Fibroblast of skin of left quadriceps (primary cell): Measurements from ENCODE around the gene COL6A1.

ENCODE experiments used
- DNase-seq, 2 experiments: peaks; one replicate each; pipeline ENCODE4 v3.0.0-alpha.2; 2013; ENCODE audit warnings: low read depth in 2 of 2

COL6A1 gene

DNA sequence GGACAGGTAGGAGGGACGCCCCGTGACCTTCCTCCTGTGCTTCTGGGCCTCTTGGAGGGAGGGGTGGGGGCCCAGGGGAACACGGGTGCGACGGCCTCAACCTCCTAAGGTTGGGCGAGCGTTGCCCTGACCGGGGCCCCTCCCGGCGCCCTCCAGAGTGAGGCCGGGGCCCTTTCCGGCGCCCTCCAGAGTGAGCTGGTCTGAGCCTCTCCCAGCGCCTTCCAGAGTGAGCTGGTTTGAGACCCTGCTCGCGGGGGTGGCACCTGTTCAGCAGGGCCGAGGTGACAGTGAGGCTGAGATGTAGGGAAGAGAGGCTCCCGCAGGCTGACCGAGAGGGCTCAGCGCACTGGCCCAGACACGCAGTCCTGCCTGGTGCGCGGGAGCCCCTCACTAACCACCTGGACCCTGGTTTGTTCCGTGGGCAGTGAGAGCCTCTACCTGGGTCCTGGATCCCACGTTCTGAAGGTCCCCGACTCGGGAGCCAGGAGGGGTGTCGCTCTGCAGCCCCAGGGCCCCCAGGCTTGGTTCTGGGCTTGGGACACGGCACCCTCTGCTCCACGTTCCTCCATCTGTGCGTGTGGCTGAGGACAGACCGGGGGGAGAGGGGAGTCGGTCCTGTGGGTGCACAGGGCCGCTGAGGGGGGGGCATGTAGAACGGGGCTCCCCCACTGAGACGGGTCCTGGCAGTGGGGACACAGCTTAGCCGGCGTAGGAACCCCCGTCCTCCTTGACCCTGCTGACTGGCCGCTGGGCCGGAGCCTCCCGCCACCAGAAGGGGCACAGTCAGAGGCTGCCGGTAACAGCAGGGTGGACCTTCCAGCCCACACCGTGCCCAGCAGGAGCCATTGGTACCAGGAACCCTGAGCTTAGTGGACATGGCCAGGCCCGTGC, 1.4 kb downstream of the COL6A1 start:
- DNase-seq, result no peak

DNA sequence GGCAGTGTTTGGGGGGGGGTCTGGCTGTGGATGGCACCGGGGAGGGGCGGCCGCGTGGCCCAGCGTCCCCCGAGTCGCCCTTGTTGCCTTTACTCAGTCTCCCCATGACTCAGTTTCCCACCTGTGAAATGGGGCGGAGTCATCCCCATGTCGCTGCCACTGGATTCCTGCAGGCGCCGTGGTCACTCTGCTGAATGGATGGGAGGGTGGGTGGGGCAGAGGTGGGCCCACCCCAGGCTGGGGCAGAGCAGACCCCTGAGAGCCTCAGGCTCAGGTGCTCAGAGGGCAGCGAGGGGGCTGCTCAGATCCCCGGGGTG, 2.0 kb downstream of the COL6A1 start:
- no peak for DNase-seq

DNA sequence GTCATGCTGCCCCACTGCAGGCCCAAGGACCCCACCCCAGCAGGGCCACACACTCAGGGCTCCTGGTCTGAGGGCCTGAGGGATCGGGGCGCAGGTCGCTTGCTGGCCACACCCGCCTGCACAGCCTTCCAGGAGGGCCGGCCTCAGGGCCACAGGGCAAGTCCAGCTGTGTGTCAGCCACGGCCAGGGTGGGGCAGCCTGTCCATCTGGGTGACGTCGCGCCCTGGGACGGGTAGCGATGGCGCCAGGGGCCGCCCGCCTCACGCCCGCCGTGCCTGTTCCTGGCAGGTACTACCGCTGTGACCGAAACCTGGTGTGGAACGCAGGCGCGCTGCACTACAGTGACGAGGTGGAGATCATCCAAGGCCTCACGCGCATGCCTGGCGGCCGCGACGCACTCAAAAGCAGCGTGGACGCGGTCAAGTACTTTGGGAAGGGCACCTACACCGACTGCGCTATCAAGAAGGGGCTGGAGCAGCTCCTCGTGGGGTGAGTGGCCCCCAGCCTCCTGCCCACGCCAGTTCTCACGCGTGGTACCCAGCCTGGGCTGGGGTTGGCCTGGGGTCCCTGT, 2.5 kb downstream of the COL6A1 start:
- no peak for DNase-seq

DNA sequence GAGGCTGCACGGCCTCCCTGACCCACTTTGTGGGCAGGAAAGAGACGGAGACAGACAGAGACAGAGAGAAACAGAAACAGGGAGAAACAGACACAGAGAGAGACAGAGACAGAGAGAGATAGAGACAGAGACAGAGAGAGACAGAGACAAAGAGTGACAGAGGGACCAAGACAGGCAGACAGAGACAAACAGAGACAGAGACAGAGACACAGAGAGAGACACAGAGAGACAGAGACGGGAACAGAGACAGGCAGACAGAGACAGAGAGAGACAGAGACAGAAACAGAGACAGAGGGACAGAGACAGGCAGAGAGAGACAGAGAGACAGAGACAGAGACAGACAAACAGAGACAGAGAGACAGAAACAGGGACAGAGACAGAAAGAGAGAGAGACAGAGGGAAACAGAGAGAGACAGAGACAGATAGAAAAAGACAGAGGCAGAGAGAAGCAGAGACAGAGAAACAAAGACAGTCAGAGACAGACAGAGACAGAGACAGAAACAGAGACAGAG, 3.1 kb downstream of the COL6A1 start:
- DNase-seq, result no peak

DNA sequence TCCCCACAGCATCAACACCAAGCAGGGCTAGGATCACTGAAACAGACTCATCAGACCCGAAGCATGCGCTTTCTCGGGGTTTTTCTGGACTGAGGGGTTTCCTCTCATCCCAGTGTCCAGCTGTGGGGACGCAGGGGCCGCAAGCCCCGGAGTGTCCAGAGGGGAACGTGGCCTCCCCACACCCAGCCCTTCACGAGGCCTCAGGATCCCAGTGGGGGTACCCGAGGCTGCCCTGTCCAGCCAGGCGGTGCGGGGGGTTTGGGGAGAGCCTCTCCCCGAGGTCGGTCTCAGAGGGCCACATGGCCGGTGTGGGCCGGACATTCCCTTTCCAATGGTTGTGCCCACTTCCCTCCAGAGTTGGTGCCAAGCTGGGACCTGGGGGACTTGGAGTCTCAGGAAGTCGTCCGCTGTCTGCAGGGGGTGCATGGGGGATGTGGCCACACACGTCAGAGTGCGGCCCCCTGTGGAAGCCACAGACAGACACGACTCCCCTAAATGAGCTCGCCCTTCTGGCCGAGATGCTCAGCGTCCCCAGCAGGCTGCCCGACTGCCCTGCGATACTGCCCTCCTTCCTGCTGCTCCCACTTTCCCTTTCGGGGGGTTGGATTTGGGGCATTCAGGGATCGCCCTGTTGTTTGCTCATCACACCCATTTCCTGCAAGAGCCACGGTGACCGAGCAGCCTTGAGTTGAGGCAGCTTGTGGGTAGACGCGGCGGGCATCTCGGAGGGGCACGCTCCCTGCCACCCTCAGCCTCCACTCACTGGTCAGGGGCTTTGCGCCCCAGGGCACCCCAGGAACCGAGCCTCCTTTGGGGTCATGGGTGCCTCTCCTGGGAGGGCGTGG, 4.1 kb downstream of the COL6A1 start:
- DNase-seq, result no peak

DNA sequence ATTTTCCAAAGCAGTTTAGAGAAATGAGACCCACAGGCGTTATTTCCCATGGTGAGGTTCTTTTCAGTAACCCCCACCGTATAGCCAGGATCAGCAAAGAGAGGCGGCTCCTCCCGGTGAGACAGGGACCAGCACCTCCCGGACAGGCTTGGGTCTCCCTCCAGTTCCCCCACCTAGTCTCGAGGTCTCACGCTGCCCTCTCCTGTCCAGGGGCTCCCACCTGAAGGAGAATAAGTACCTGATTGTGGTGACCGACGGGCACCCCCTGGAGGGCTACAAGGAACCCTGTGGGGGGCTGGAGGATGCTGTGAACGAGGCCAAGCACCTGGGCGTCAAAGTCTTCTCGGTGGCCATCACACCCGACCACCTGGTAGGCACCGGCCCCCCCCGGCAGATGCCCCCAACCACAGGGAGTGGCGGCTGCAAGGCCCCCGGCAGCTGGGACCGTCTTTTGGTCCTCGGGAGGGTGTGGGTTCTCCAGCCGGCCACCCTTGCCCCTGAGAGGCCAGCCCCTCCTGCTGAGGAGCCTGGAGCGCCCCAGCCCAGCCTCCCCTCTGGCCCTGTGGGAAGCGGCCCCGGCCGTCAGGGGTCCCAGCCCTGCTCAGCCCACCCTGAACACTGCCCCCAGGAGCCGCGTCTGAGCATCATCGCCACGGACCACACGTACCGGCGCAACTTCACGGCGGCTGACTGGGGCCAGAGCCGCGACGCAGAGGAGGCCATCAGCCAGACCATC, 4.9 kb downstream of the COL6A1 start:
- DNase-seq, result no peak

DNA sequence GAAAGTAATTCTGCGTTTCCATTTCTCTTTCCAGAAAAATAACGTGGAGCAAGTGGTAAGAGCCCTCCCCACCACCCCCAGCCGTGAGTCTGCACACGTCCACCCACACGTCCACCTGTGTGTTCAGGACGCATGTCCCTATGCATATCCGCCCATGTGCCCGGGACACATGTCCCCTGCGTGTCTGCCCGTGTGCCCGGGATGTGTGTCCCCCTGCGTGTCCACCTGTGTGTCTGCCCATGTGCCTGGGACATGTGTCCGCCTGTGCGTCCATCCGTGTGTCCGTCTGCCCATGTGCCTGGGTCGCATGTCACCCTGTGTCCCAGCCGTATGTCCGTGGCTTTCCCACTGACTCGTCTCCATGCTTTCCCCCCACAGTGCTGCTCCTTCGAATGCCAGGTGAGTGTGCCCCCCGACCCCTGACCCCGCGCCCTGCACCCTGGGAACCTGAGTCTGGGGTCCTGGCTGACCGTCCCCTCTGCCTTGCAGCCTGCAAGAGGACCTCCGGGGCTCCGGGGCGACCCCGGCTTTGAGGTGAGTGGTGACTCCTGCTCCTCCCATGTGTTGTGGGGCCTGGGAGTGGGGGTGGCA, 5.6 kb downstream of the COL6A1 start:
- DNase-seq, result no peak

DNA sequence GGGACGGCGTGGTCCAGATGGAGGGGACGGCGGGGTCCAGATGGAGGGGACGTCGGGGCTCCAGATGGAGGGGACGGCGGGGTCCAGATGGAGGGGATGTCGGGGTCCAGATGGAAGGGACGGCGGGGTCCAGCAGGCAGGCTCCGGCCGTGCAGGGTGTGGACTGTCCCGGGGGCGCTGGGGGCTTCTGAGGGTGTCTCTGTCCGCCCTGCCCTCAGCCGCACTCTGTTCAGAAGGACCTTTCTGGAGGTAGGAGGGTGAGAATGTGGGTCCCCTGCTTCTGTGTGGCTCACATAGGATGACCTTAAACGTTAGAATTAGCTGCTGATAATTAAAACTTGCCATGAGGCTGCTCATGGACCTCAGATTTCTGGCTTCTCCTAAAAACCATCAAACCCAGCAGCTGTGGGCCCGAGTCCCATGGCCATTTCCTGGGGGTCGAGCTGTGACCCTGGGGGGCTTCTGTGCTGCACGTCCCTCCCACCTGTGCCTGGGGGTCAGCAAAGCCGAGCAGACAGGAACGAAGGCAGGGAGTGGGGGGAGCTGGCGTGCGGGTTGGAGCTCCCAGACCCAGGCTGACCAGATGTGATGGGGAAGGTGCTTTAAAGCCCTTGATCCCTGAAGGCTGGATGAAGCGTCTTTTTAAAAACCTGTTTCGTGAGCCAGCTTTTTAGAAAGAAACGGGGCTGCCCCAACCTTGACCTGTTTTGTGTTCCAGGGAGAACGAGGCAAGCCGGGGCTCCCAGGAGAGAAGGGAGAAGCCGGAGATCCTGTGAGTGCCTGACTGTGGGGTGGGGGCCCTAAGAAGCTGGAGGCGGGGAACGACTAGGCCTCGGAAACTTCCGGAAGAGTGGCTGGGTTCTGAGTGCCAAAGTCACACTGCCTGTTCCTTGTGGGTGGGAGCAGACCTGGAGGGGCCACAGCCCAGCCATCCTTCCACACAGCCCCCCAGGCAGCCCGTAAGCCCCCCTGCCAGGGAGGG, 7.1 kb downstream of the COL6A1 start:
- DNase-seq, result no peak

DNA sequence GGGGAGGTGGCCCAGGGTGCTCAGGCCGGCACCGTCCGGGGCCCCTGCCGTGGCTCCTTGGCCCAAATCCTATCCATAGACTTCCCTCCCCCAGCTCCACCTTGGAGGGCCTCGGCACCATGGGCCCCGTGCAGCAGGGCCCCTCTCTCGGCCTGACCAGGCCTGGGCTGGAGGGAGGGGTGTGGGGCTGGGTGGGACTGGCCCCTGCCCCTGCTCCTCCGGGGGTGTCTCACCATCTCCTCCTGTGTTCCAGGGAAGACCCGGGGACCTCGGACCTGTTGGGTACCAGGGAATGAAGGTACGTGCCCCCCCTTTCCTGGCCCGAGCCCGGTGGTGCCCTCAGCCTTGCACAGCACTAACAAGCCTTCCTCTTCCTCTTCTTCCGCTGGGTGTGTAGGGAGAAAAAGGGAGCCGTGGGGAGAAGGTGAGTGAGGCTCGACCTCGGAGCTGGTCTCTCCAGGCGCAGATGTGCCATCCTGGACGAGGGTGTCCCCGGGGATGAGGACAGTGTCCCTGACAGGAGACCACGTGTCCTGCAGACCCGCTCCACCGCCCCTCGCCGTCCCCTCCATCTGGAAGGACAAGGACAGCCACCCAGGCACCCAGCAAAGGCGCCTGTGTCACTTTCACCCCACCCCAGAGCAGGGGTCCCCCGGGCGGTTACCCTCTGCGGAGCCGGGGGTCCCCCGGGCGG, 7.9 kb downstream of the COL6A1 start:
- no peak for DNase-seq

DNA sequence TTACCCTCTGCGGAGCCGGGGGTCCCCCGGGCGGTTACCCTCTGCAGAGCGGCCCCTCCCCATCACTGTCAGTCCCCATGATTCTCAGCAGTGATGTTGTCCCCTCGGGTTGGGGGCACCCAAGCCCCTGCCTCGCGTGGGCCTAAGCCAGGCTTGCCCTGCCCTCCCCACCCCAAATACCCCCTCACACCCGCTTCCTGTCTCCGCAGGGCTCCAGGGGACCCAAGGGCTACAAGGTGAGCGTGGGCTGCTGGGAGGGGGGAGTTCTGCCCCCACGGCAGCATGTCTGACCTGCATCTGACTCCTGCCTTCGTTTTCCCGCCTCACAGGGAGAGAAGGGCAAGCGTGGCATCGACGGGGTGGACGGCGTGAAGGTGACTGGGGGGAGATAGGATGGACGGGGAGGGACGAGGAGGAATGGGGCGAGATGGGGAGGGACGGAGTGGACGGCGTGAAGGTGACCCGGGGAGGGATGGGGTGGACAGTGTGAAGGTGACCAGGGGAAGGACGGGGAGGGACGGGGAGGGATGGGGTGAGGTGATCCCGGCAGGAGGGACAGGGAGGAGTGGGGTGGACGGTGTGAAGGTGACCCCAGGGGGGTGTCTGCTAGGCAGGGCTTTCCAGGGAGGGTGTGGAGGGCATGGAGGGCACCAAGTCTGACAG, 8.6 kb downstream of the COL6A1 start:
- DNase-seq, result no peak

DNA sequence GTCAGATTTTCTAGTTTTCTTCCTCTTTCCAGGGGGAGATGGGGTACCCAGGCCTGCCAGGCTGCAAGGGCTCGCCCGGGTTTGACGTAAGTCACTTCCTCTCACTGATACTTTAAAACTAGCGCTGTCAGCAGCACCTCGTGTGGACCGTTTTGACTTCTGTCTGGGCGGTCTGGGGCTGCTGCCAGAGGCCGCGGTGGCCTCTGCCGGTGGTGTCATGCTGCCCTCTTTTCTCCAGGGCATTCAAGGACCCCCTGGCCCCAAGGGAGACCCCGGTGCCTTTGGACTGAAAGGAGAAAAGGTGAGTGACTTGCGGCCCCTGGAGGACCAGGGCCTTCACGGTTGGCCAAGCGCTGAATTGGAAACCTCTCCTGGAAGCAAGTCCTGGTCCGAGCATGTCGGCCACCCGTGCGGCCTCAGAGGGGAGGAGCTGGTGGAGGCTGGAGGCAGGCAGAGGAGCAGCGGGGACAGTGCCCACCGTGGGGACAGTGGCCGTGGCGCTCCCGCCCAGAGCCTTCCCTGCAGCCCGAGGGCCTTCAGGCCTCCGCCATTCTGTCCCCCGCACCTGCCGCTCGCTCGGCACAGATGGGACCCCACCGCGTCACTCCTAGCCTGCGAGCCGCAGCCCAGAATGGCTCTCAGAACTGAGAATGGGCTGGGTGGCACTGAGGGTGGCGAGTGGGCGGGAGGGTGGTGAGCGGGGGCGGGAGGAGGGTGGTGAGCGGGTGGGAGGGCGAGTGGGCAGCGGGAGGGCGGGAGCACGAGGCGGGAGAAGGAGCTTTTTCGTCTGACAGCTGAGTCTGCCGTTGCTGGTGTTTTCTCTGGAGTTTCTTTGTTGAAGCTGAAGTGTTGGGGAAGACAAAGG, 9.4 kb downstream of the COL6A1 start:
- no peak for DNase-seq

DNA sequence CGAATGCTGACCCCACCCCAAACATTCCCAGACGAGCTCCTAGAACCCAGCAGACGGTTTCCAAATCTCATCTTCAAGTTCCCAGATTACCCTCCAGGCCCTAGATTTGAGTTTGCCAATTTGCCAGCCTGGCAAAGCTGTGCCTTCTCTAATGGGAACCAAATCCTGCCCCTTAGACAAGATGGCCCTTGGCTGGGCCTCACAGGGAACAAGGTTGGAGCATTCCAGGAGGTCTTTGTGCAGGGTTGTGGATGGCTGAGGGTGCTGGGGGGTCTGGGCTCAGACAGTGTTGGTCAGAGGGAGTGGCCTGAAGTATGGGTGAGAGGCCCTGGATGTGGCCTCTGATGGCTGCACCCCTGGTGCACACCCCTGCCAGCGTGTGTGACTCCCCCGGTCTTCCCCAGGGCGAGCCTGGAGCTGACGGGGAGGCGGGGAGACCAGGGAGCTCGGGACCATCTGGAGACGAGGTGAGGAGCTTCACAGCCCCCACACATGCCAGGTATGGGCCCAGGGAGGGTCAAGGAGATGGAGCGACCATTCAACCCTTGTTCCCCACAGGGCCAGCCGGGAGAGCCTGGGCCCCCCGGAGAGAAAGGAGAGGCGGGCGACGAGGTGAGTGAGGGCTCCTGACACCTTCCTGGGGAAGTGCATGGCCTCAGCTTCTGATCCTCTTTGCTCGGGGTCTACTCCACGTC, 10.2 kb downstream of the COL6A1 start:
- no peak for DNase-seq

DNA sequence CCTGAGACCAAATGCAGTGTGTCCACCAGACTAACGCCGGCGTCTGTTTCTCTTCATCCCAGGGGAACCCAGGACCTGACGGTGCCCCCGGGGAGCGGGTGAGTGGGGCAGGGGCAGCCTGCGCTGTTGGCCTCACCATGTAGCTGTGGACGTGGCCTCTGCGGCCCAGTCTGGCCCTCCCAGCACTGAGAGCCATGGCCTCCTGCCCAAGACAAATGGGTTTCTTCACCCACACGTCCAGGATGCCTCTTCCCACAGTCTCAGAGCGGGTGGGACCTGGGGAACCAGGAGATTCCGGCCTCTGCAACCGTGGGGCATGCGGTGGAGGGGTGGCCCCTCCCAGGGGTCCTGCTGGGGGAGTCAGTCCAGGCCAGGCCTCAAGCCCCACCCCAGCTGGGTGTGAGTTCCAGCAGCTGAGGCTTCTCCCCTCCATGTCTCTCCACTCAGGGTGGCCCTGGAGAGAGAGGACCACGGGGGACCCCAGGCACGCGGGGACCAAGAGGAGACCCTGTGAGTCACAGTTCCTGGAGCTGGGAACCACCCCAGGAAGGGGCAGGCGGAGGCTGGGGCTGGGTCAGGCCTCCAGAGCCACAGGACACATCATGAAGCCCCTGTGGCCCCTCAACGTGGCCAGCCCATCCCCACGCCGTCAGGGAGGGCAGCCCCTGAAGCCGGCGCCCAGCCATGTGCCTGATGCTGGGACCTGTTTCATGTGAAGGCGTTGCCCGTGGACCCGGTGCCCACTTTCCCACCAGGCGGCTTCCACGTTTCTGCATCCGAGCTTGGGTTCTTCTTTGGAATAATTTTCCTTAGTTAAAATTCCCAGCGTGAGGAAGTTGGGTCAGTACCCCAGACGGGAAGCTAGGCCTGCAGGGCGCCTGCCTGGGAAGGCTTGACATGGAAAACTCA, 11.0 kb downstream of the COL6A1 start:
- DNase-seq, result no peak

DNA sequence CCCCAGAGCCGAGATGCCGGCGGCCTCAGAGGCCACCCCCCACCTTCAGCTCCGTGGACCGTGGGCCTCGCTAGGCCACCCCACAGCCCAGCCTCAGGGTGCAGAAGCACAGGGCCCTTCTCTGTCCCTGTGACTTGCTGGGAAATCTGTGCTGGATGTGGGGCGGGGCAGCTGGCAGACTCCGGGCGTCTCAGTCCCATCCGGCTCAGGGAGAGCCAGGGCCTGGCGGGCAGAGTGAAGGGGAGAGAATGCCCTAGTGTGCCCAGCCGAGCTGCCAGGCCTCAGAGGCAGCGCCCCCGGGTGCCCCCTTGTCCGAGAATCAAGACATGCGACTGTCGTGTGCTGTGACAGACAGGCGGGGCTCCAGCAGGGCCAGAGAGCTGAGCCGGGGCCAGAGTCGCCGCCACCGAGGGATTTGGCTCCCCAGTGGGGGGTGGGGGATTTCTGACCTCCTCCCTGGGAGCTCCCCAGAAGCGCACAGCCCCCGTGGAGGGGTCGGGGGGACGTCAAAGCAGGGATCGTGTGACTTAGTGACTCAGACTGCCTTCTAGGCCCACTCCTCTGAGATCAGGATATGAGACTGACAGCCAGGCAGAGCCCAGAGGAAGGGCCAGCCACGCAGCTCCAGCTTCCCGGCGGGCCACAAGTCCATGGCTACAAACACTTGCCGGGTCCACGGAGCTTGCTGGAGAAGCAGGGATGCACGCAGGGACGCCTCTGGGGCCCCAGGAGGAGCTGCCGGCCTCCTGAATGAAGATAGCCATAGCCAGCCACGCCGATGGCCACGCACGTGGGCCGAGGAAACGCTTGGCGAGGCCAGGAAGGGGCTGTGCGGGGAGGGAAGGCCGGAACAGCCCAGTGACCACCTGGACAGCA, 11.9 kb downstream of the COL6A1 start:
- DNase-seq, result no peak

DNA sequence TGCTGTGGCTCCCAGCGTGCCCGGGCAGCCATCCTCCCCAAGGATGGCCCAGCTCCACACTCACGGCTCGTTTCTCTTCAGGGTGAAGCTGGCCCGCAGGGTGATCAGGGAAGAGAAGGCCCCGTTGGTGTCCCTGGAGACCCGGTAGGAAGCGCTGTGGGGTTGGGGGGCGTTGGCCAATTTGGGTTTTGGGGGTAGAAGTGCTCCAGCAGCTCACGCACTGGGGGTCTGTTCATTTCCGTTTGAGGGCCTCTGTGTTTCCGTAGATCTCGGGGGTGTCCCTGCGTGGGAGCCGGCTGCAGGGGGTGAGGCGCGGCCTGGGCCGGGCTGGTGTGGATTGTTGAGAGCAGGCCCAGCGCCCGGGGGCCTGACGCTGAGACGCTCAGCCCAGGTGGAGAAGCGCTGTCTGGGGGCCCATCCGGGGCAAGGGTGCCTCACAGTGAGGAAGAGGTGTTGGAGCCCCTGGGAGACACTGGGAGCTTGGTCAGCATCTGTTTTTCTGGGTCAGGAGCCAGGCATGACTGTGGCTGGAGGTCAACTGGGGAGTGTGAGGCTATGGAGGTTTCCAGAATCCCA, 12.6 kb downstream of the COL6A1 start:
- DNase-seq, result no peak
